RWPE2 (cell line): ENCODE measurements around the gene ASIC1.

ENCODE experiments used
- ATAC-seq: fragments of 200-7000 bp; cut with Tn5 transposase; 3 replicates; pipeline ENCODE4 v1.9.1; 2021; ENCODE audit warnings: low read depth
- DNase-seq: peaks from one replicate; pipeline ENCODE4 v3.0.0-alpha.2; 2020; ENCODE audit warnings: low spot score
- H3K27ac ChIP-seq: fragments of 450-650 bp; 2 replicates; pipeline ENCODE4 v1.5.1; 2017; ENCODE audit warnings: mild to moderate bottlenecking; ENCODE audit not compliant: poor library complexity, severe bottlenecking
- H3K27me3 ChIP-seq: fragments of 250-450 bp; sonication (Bioruptor Pico); 2 replicates; pipeline ENCODE4 v1.5.1; 2021; ENCODE audit warnings: mild to moderate bottlenecking, moderate library complexity; ENCODE audit not compliant: insufficient read depth, poor library complexity, severe bottlenecking
- H3K36me3 ChIP-seq: fragments of 250-450 bp; sonication (Bioruptor Pico); 2 replicates; pipeline ENCODE4 v1.5.1; 2020; ENCODE audit warnings: low read depth, mild to moderate bottlenecking, moderate library complexity
- H3K4me1 ChIP-seq: fragments of 250-450 bp; sonication (Bioruptor Pico); 2 replicates; pipeline ENCODE4 v1.5.1; 2021; ENCODE audit warnings: mild to moderate bottlenecking, moderate library complexity; ENCODE audit not compliant: insufficient read depth, poor library complexity, severe bottlenecking
- H3K4me3 ChIP-seq: fragments of 250-450 bp; sonication (Bioruptor Pico); 2 replicates; pipeline ENCODE4 v1.5.1; 2021; ENCODE audit warnings: mild to moderate bottlenecking, moderate library complexity; ENCODE audit not compliant: severe bottlenecking
- H3K9me3 ChIP-seq: fragments of 250-450 bp; sonication (Bioruptor Pico); 2 replicates; pipeline ENCODE4 v1.5.1; 2021; ENCODE audit warnings: mild to moderate bottlenecking, moderate library complexity; ENCODE audit not compliant: severe bottlenecking
- CTCF ChIP-seq: fragments of 450-650 bp; IDR thresholded peaks from one replicate; pipeline ENCODE4 v1.5.1; 2017; ENCODE audit warnings: mild to moderate bottlenecking, moderate library complexity; ENCODE audit not compliant: poor library complexity, severe bottlenecking

Gene ASIC1

GRCh38 chr12:50051101-50051806 is 6.1 kb upstream of the ASIC1 start:
- no peaks in the 10 kb centered on the region for H3K36me3 ChIP-seq
- no peaks in the 10 kb centered on the region for H3K27me3 ChIP-seq
- no peaks in the 10 kb centered on the region for H3K9me3 ChIP-seq
- no peaks in the 10 kb centered on the region for H3K4me1 ChIP-seq
- DNase-seq, result peak; percentile 29
- H3K4me3 ChIP-seq, result no peak overlapping the region
- no peak overlapping the region for H3K27ac ChIP-seq
- no peak for ATAC-seq
- TF ChIP-seq CTCF, result no peak

GRCh38 chr12:50052544-50052943 is 4.9 kb upstream of the ASIC1 start:
- Histone ChIP-seq H3K27me3 (no peaks in the 10 kb centered on the region), H3K27ac (no peak overlapping the region), H3K4me3 (no peak overlapping the region), H3K4me1 (peaks cover 6% of the 10 kb centered on the region), H3K9me3 (no peaks in the 10 kb centered on the region), H3K36me3 (no peaks in the 10 kb centered on the region)
- no peak for DNase-seq
- no peak for ATAC-seq
- no peak for TF ChIP-seq CTCF

- Histone ChIP-seq H3K36me3 (no peaks in the 10 kb centered on the region), H3K27me3 (no peaks in the 10 kb centered on the region), H3K4me1 (peaks cover 6% of the 10 kb centered on the region), H3K27ac (no peak overlapping the region), H3K4me3 (no peak overlapping the region), H3K9me3 (no peaks in the 10 kb centered on the region)
- DNase-seq (peak; percentile 20), ATAC-seq (no peak)
- TF ChIP-seq CTCF, result no peak
Observed at GRCh38 chr12:50052964-50053363, 4.4 kb upstream of the ASIC1 start.

- no peaks in the 10 kb centered on the region for H3K36me3 ChIP-seq
- no peak for TF ChIP-seq CTCF
- H3K27me3 ChIP-seq, result no peaks in the 10 kb centered on the region
Observed at GRCh38 chr12:50053583-50053982, 3.8 kb upstream of the ASIC1 start.

More at GRCh38 chr12:50053583-50053982, 3.8 kb upstream of the ASIC1 start:
- Histone ChIP-seq H3K27ac (no peak overlapping the region), H3K4me3 (no peak overlapping the region), H3K4me1 (peaks cover 6% of the 10 kb centered on the region), H3K9me3 (no peaks in the 10 kb centered on the region)
- DNase-seq (no peak), ATAC-seq (no peak)
